Liver (tissue), 3 donors: Measurements from ENCODE around the gene WHRN.

Source experiments
- EGR1 ChIP-seq, 2 donors: IDR thresholded peaks; 2 replicates each; pipeline ENCODE4 v1.6.1; 2016 to 2018; ENCODE audit warnings: antibody characterized with exemption in 2 of 2, low read depth in 2 of 2
- NR2F2 ChIP-seq: IDR thresholded peaks from 2 replicates; pipeline ENCODE4 v1.6.1; 2016; ENCODE audit warnings: antibody characterized with exemption
- RAD21 ChIP-seq, 2 donors: IDR thresholded peaks; 2 replicates each; pipeline ENCODE4 v1.6.1; 2016; ENCODE audit warnings: antibody characterized with exemption in 2 of 2, mild to moderate bottlenecking in 2 of 2
- SP1 ChIP-seq: IDR thresholded peaks from 2 replicates; pipeline ENCODE4 v1.6.1; 2018; ENCODE audit warnings: antibody characterized with exemption, mild to moderate bottlenecking
- TAF1 ChIP-seq: conservative IDR thresholded peaks from 2 replicates; pipeline ENCODE4 v1.6.1; 2016; ENCODE audit warnings: antibody characterized with exemption, mild to moderate bottlenecking
- YY1 ChIP-seq: IDR thresholded peaks from 2 replicates; pipeline ENCODE4 v1.6.1; 2016; ENCODE audit warnings: antibody characterized with exemption, mild to moderate bottlenecking
- TF ChIP-seq, protein P1 (sequence below): IDR thresholded peaks from 2 replicates; pipeline ENCODE4 v1.6.1; 2016; ENCODE audit warnings: antibody characterized with exemption
- TF ChIP-seq, protein P2 (sequence below): fragments of 150-350 bp; IDR thresholded peaks from 2 replicates; pipeline ENCODE4 v1.5.1; 2017; ENCODE audit warnings: improper control_type of control experiment, low read depth, low read length; ENCODE audit not compliant: missing input control
- TF ChIP-seq, protein P3 (sequence below): IDR thresholded peaks from 2 replicates; pipeline ENCODE4 v1.6.1; 2016; ENCODE audit warnings: antibody characterized with exemption
- TF ChIP-seq, protein P4 (sequence below): IDR thresholded peaks from 2 replicates; pipeline ENCODE4 v1.6.1; 2016; ENCODE audit warnings: antibody characterized with exemption, mild to moderate bottlenecking
- TF ChIP-seq, protein P5 (sequence below): IDR thresholded peaks from 2 replicates; pipeline ENCODE4 v1.6.1; 2016; ENCODE audit warnings: antibody characterized with exemption
- donor health status: healthy.
- donor health status: healthy.

DNA sequence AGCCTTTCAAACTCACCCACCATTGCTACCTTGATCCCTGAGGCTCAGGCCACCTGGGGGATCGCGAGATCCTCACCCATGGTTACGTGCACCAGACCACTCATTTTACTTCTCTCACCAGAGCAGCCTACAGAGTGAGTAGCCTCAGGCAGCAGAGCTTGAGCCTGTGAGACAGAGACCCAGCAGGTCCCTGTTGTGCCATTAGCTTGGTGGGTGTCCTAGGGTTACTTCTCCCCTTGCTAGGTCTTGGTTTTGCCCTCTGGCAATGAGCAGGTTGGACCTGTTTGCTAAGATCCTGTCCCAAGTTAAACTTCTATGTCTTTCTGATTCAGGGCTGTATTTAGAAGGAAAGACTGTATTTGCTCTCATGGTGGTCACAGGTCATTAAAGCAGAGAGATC, 21.8 kb downstream of the WHRN start:
- TF ChIP-seq, protein P1, sequence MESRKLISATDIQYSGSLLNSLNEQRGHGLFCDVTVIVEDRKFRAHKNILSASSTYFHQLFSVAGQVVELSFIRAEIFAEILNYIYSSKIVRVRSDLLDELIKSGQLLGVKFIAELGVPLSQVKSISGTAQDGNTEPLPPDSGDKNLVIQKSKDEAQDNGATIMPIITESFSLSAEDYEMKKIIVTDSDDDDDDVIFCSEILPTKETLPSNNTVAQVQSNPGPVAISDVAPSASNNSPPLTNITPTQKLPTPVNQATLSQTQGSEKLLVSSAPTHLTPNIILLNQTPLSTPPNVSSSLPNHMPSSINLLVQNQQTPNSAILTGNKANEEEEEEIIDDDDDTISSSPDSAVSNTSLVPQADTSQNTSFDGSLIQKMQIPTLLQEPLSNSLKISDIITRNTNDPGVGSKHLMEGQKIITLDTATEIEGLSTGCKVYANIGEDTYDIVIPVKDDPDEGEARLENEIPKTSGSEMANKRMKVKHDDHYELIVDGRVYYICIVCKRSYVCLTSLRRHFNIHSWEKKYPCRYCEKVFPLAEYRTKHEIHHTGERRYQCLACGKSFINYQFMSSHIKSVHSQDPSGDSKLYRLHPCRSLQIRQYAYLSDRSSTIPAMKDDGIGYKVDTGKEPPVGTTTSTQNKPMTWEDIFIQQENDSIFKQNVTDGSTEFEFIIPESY: no peak
- TF ChIP-seq, protein P2, sequence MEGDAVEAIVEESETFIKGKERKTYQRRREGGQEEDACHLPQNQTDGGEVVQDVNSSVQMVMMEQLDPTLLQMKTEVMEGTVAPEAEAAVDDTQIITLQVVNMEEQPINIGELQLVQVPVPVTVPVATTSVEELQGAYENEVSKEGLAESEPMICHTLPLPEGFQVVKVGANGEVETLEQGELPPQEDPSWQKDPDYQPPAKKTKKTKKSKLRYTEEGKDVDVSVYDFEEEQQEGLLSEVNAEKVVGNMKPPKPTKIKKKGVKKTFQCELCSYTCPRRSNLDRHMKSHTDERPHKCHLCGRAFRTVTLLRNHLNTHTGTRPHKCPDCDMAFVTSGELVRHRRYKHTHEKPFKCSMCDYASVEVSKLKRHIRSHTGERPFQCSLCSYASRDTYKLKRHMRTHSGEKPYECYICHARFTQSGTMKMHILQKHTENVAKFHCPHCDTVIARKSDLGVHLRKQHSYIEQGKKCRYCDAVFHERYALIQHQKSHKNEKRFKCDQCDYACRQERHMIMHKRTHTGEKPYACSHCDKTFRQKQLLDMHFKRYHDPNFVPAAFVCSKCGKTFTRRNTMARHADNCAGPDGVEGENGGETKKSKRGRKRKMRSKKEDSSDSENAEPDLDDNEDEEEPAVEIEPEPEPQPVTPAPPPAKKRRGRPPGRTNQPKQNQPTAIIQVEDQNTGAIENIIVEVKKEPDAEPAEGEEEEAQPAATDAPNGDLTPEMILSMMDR: no peak
- TF ChIP-seq, protein P3, sequence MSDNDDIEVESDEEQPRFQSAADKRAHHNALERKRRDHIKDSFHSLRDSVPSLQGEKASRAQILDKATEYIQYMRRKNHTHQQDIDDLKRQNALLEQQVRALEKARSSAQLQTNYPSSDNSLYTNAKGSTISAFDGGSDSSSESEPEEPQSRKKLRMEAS: no peak
- TF ChIP-seq NR2F2 (no peak), SP1 (no peak), TAF1 (no peak), YY1 (no peak), RAD21 (IDR thresholded peaks at IDR 0.05) (no peak), EGR1 (IDR thresholded peaks at IDR 0.05; ENCODE audit: low read depth in 2 of 2) (no peak)
- TF ChIP-seq, protein P4, sequence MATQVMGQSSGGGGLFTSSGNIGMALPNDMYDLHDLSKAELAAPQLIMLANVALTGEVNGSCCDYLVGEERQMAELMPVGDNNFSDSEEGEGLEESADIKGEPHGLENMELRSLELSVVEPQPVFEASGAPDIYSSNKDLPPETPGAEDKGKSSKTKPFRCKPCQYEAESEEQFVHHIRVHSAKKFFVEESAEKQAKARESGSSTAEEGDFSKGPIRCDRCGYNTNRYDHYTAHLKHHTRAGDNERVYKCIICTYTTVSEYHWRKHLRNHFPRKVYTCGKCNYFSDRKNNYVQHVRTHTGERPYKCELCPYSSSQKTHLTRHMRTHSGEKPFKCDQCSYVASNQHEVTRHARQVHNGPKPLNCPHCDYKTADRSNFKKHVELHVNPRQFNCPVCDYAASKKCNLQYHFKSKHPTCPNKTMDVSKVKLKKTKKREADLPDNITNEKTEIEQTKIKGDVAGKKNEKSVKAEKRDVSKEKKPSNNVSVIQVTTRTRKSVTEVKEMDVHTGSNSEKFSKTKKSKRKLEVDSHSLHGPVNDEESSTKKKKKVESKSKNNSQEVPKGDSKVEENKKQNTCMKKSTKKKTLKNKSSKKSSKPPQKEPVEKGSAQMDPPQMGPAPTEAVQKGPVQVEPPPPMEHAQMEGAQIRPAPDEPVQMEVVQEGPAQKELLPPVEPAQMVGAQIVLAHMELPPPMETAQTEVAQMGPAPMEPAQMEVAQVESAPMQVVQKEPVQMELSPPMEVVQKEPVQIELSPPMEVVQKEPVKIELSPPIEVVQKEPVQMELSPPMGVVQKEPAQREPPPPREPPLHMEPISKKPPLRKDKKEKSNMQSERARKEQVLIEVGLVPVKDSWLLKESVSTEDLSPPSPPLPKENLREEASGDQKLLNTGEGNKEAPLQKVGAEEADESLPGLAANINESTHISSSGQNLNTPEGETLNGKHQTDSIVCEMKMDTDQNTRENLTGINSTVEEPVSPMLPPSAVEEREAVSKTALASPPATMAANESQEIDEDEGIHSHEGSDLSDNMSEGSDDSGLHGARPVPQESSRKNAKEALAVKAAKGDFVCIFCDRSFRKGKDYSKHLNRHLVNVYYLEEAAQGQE: no peak
- TF ChIP-seq, protein P5, sequence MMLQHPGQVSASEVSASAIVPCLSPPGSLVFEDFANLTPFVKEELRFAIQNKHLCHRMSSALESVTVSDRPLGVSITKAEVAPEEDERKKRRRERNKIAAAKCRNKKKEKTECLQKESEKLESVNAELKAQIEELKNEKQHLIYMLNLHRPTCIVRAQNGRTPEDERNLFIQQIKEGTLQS: no peak
